NCI-H526 (cell line): Measurements from ENCODE around the gene CHPF.

Experiments used
- DNase-seq, 2 experiments: peaks; one replicate each; lab custom pipeline; 2025; lab: John Stamatoyannopoulos, UW

Gene CHPF

GRCh38 chr2:219567791-219568361, 24.3 kb upstream of the CHPF start:
- no peak for DNase-seq

GRCh38 chr2:219567131-219567530, 23.5 kb upstream of the CHPF start:
- DNase-seq: no peak

- no peak for DNase-seq
These were observed 23.0 kb upstream of the CHPF start for GRCh38 chr2:219566640-219567039.

- no peak for DNase-seq
These were observed 21.8 kb upstream of the CHPF start for GRCh38 chr2:219565130-219566080.

GRCh38 chr2:219563271-219563928, 19.8 kb upstream of the CHPF start:
- DNase-seq: no peak

- DNase-seq: peak; percentile 73 to 91
These were observed 18.7 kb upstream of the CHPF start for GRCh38 chr2:219562049-219563020.

GRCh38 chr2:219561179-219562048, 17.8 kb upstream of the CHPF start:
- DNase-seq: peak; percentile 25 to 75

- DNase-seq: no peak
These were observed 17.2 kb upstream of the CHPF start for GRCh38 chr2:219560893-219561178.

GRCh38 chr2:219560037-219560892, 16.7 kb upstream of the CHPF start:
- DNase-seq: no peak

GRCh38 chr2:219559156-219559915, 15.7 kb upstream of the CHPF start:
- DNase-seq: no peak

GRCh38 chr2:219557791-219558785, 14.5 kb upstream of the CHPF start:
- no peak for DNase-seq

- DNase-seq: no peak
These were observed 13.7 kb upstream of the CHPF start for GRCh38 chr2:219557320-219557719.

GRCh38 chr2:219556413-219556812, 12.8 kb upstream of the CHPF start:
- no peak for DNase-seq

- no peak for DNase-seq
These were observed 12.3 kb upstream of the CHPF start for GRCh38 chr2:219555956-219556355.

- no peak for DNase-seq
These were observed 10.7 kb upstream of the CHPF start for GRCh38 chr2:219554350-219554749.

- no peak for DNase-seq
These were observed 9.9 kb upstream of the CHPF start for GRCh38 chr2:219553463-219553963.

- DNase-seq: no peak
These were observed 9.5 kb upstream of the CHPF start for GRCh38 chr2:219553168-219553417.
